IPS DF 6.9 (cell line): ENCODE results near the gene LMNTD2.

Experiments used
- DNase-seq: peaks from one replicate; pipeline ENCODE4 v3.0.0-alpha.2; 2013; ENCODE audit warnings: low read depth, low spot score
- H3K27ac ChIP-seq: one replicate; pipeline ENCODE4 v1.5.1; 2013; ENCODE audit warnings: low read length, control low read depth
- H3K27me3 ChIP-seq: 2 replicates; pipeline ENCODE4 v1.6.1; 2013; ENCODE audit warnings: mild to moderate bottlenecking, low read length; ENCODE audit not compliant: control insufficient read depth, insufficient read depth
- H3K36me3 ChIP-seq: 2 replicates; pipeline ENCODE4 v1.6.1; 2013; ENCODE audit warnings: low read length; ENCODE audit not compliant: control insufficient read depth, insufficient read depth
- H3K4me1 ChIP-seq: 2 replicates; pipeline ENCODE4 v1.6.1; 2013; ENCODE audit warnings: low read length; ENCODE audit not compliant: control insufficient read depth, insufficient read depth
- H3K4me3 ChIP-seq: 2 replicates; pipeline ENCODE4 v1.5.1; 2013; ENCODE audit warnings: mild to moderate bottlenecking, low read length
- H3K9me3 ChIP-seq: 2 replicates; pipeline ENCODE4 v1.6.1; 2013; ENCODE audit warnings: low read length, inconsistent platforms; ENCODE audit not compliant: control insufficient read depth, insufficient read depth
- WGBS: extraction: QIAGEN DNeasy Blood & Tissue Kit; methylation state at CpG from one replicate; pipeline ENCODE4 v1.1.7; 2013; ENCODE audit warnings: mixed read lengths, missing lambda C conversion rate; ENCODE audit not compliant: insufficient read length, insufficient coverage; 5-methylcytosine and 5-hydroxymethylcytosine counted together

LMNTD2 gene

DNA sequence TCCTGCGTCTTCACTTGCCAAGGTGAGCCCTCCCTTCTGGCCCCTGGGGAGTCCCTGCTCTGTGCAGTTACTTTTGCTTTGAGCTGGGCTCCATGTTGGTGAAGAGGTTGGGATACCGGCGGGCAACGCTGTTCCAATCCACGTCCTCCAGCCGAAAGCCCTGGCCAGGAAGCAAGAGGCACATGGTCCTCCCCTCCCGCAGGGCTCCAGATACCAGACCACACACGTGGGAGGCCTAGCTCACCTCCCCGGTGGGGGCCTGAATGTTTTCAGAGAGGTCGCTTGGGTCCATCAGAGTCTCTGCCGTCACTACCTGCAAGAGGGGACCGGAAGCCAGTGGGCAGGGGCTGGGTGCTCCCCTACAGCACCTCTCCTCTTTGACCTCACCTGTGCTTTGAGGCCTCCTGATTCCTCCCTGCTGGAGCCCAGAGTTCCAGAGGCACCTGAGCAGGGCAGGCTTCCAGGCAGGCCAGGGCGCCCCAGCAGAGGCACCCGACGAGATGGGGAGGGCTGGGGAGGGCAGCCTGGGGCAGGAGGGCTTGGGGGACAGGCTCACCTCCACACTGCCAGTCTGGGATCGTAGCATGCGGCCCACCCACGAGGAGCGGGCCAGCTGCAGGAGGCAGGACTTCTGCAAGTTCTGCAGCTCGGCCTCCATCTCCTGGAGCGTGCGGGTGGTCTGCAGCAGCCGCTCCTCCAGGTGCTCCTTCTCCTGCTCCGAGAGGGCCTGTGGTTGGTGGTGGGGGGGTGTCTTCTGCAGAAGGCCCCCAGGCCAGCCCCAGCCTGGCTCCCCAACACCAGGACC lies 3.0 kb downstream of the LMNTD2 start:
- no peak overlapping the region for H3K4me3 ChIP-seq
- H3K4me1 ChIP-seq, result peaks cover 14% of the 10 kb centered on the region
- peaks cover 13% of the 10 kb centered on the region; the same call in 1 of the 2 replicates for H3K27me3 ChIP-seq
- H3K9me3 ChIP-seq, result no peaks in the 10 kb centered on the region
- DNase-seq, result no peak
- no peak overlapping the region for H3K27ac ChIP-seq
- H3K36me3 ChIP-seq, result no peaks in the 10 kb centered on the region
- WGBS, result no CpG with 5 or more reads among the region's 24 CpGs

DNA sequence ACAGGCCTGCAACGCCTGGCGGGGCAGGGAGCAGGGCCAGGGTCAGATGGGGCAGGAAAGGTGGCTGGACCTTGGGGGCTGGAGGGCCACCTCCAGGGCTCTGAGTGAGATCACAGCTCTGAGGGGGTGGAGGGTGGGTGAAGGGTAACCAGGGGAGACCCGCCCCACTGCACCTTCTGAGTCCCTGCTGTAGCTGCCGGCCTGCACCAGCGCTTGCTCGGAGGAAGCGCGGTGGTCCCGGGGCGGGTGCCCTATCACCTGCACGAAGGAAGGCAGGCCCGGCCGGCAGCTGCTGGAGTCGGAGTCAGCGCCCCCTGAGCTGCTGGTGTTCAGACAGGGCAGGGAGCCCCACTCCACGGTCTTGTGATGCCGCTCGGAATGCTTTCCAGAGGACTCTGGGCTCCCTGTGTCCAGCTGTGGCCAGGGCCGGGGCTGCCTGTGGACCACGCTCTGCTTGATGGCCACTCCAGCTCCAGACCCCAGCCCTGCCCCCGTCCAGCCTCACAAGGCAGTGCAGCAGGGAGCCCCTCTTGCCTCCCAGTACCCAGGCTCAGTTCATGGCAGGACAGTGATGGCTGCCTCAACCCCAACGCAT lies 3.8 kb downstream of the LMNTD2 start:
- no CpG with 5 or more reads among the region's 22 CpGs for WGBS
- Histone ChIP-seq H3K27ac (no peak overlapping the region), H3K27me3 (peaks cover 13% of the 10 kb centered on the region; the same call in 1 of the 2 replicates), H3K9me3 (no peaks in the 10 kb centered on the region), H3K4me1 (peaks cover 13% of the 10 kb centered on the region), H3K36me3 (no peaks in the 10 kb centered on the region), H3K4me3 (peak overlapping the region; percentile 54; the same call in 1 of the 2 replicates)
- no peak for DNase-seq

DNA sequence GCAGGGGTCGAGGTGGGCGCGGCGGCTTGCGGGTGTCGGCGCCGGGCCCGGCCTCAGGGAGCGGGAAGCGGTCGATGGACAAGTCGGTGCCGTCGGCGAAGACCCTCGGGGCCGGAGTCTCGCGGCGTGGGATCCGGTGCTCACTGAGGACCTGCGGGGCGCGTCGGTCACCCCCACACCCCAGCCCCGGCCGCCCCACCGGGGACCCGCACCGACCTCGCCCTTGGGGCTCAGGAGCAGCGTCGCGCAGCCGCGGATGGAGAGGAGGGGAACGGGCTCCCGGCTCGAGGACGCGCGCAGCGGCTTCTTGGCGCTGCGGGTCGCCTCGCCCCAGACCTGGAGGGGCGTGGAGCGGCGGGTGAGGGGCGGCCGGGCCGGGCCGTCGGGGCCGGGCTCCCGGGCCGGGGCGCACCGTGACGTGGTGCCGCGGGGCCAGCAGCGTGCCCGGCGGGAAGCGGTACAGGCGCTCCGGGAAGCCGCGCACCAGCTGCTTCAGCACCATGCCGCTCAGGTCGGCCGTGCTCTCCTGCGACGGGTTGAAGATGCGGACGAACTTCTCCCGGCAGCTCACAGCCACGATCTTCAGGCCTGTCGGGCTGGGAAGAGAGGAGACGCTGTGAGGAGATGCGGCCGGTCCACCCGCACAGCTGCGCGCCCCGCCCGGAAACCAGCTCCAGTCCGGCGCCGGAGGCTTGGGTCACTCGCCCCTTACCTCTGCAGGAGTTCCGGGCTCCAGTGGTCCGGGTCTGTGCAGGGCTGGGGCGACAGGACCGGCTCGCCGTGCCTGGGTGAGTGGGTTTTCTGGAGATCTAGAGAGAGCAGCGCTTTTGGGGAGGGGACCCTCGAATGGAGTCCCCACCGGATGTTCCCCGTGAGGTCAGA lies 4.5 kb downstream of the LMNTD2 start:
- Histone ChIP-seq H3K27me3 (peaks cover 13% of the 10 kb centered on the region; the same call in 1 of the 2 replicates), H3K36me3 (no peaks in the 10 kb centered on the region), H3K4me1 (peaks cover 10% of the 10 kb centered on the region), H3K4me3 (peak overlapping the region; percentile 54; the same call in 1 of the 2 replicates), H3K9me3 (no peaks in the 10 kb centered on the region), H3K27ac (no peak overlapping the region)
- no peak for DNase-seq
- no CpG with 5 or more reads among the region's 104 CpGs for WGBS

DNA sequence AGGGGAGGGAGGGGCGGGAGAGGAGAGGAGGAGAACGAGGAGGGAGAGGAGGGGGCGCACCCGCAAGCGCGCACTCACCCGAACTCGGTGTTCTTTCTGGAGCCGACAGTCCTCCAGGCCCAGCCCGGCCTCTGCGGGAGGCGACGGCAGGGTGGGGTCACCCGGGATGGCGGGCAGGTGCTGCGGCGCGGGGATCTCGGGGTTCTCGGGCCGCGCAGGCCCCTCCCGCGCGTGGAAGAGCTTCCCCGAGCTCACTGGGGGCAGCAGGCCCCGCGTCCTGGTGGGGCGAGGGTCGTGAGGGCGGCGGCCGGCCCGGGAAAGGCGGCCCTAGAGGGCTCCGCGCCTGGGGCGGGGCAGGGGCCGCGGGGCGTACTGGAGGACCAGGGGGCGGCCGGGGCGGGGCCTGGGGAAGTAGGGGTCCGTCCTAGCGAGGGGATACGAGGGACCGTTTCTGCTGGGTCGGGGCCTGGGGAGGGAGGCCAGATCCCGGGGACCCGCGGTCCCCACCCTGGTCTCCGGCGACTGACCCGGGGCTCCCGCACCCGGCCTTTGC lies 5.2 kb downstream of the LMNTD2 start:
- Histone ChIP-seq H3K36me3 (no peaks in the 10 kb centered on the region), H3K27me3 (peaks cover 13% of the 10 kb centered on the region; the same call in 1 of the 2 replicates), H3K4me3 (peak overlapping the region; percentile 54; the same call in 1 of the 2 replicates), H3K9me3 (no peaks in the 10 kb centered on the region), H3K27ac (no peak overlapping the region), H3K4me1 (peaks cover 10% of the 10 kb centered on the region)
- no CpG with 5 or more reads among the region's 57 CpGs for WGBS
- DNase-seq, result no peak

DNA sequence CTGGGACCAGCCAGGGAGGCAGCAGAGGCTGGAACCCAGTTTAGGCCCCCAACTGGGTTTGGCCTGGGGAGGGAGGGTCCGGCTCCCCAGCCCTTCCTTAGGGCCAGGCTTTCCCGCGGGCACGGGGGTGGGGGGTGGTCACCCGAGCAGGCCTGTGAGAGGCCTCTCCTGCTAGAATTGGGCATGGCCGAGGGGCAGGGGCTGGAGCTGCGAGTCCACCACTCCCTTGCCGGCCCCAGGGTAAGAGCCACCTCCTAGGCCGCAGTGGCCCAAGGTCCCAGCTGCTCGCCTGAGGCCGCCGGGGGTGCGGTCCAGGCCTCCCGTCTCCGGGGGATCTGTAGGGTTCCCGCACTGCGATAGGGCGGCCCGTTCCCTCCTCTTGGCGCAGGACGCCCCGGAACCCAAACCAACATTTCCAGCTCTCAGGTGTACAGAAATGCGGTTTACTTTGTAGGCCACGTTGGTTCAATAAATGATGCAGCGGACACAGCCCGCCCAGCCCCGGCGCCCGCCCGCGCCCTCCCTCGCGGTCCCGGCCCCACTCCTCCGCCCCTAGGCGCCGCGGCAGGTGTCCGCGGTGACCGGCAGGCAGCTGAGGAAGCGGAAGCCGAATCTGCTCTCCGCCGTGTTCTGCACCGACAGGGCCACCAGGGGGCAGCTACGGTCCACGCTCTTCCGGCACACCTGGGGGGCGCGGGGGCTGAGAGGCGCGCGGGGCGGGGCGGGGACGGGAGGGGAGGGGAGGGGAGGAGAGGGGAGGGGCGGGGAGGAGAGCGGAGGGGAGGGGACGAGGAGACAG lies 5.9 kb downstream of the LMNTD2 start:
- H3K27ac ChIP-seq, result no peak overlapping the region
- peaks cover 8% of the 10 kb centered on the region for H3K4me1 ChIP-seq
- no peaks in the 10 kb centered on the region for H3K9me3 ChIP-seq
- peak; percentile 88 for DNase-seq
- peak overlapping the region; percentile 21; the same call in 1 of the 2 replicates for H3K4me3 ChIP-seq
- H3K36me3 ChIP-seq, result no peaks in the 10 kb centered on the region
- H3K27me3 ChIP-seq, result peaks cover 13% of the 10 kb centered on the region; the same call in 1 of the 2 replicates
- WGBS, result no CpG with 5 or more reads among the region's 60 CpGs

DNA sequence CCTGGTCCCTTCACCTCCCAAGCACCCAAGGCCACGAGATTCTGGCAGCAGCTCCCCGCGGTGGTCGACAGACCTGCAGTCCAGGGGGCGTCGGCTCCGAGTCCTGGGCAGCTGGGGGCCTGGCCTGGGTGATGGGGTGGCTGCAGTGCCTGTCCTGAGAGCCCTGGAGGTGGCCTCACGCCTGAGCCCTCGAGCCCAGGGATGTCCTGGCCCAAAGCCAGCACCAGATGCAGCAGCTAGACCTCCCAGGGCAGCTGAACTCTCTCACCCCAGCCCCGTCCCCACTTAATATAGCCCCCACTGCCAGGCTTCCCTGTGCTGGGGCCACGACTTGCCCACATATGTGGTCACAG lies 6.6 kb downstream of the LMNTD2 start:
- no CpG with 5 or more reads among the region's 11 CpGs for WGBS
- Histone ChIP-seq H3K36me3 (no peaks in the 10 kb centered on the region), H3K4me1 (peaks cover 5% of the 10 kb centered on the region; the same call in 1 of the 2 replicates), H3K4me3 (no peak overlapping the region), H3K27me3 (peaks cover 13% of the 10 kb centered on the region; the same call in 1 of the 2 replicates), H3K9me3 (no peaks in the 10 kb centered on the region), H3K27ac (no peak overlapping the region)
- DNase-seq, result no peak

DNA sequence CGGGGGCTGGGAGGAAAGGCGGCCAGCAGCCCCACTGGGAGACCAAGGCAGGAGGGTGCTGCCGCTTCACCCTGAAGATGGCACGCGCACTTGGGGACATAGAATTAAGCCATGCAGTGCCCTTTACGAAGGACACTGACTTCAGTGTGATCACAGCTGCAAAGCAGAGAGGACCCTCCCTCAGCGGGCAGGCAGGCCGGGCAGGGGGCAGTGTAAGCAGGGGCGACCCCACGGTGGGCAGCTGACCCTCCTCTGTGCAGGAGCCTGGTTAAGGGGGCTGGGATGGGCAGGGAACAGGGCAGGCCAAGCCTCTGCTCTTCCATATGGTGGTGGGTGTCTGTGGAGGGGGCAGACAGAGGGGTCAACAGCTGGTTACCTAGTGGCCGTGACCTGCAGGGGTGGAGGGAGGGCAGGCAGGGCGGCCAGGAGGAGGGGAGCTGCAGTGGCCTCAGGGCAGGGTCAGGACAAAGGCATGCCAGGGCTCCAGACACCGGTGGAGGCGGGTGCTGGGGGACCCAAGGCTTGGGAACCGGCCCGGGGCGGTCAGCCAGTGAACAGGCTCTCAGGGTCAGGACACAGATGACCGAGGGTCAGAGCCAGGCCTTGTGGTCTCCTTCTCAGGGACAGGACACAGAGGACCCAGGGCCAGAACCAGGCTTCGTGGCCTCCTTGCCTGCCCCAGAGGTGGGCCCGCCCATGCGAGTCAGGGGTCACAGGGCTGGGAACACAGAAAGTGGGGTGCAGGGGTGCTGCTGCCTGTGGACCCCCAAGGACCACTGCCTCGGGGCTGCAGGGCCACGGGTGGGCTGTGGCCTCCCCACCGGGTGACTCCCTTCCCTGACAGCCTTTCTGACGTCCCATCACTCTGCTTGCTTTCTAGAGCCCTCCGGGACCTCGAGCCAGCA lies 7.2 kb downstream of the LMNTD2 start:
- H3K27ac ChIP-seq, result no peak overlapping the region

DNA sequence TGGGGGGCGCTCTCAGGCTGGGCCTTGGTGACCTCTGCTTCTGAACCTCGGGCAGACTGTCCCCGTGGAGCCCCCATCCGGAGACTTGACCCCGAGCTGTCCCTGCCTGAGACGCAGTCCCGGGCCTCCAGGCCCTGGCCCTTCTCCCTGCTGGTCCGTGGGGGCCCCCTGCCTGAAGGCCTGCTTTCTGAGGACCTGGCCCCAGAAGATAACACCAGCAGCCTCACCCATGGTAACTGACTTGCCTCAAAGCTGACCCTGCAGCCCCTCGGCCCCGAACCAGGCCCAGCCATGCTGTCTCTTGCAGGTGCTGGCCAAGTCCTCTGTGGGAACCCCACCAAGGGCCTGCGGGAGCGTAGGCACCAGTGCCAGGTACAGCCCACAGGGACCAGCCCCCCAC lies 8.9 kb downstream of the LMNTD2 start:
- Histone ChIP-seq H3K4me1 (peaks cover 5% of the 10 kb centered on the region; the same call in 1 of the 2 replicates), H3K9me3 (no peaks in the 10 kb centered on the region), H3K27me3 (peaks cover 6% of the 10 kb centered on the region; the same call in 1 of the 2 replicates), H3K4me3 (no peak overlapping the region), H3K36me3 (no peaks in the 10 kb centered on the region), H3K27ac (no peak overlapping the region)
- DNase-seq, result no peak
- no CpG with 5 or more reads among the region's 12 CpGs for WGBS

More for the DNA sequence above, 7.2 kb downstream of the LMNTD2 start:
- Histone ChIP-seq H3K36me3 (no peaks in the 10 kb centered on the region), H3K27me3 (peaks cover 13% of the 10 kb centered on the region; the same call in 1 of the 2 replicates), H3K4me3 (no peak overlapping the region), H3K4me1 (peaks cover 5% of the 10 kb centered on the region; the same call in 1 of the 2 replicates), H3K9me3 (no peaks in the 10 kb centered on the region)
- no peak for DNase-seq
- no CpG with 5 or more reads among the region's 27 CpGs for WGBS

DNA sequence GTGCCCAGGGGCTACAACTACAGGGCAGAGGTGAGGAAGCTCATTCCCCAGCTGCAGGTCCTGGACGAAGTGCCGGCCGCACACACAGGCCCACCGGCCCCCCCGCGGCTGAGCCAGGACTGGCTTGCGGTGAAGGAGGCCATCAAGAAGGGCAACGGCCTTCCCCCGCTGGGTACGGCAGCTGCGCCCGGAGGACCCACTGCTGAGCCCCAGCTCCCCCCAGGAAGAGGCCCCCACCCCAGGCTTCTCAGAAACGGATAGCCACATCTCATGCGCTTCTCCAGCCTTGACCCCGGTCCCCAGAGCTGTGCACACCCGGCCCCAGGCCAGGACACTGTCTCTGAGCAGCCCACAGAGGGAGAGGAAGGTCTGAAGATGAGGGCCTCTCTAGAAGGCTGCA lies 9.4 kb downstream of the LMNTD2 start:
- H3K4me3 ChIP-seq, result no peak overlapping the region
- H3K36me3 ChIP-seq, result no peaks in the 10 kb centered on the region
- peaks cover 2% of the 10 kb centered on the region; the same call in 1 of the 2 replicates for H3K4me1 ChIP-seq
- WGBS, result no CpG with 5 or more reads among the region's 16 CpGs
- H3K27me3 ChIP-seq, result peaks cover 1% of the 10 kb centered on the region; the same call in 1 of the 2 replicates
- no peaks in the 10 kb centered on the region for H3K9me3 ChIP-seq
- no peak for DNase-seq
- H3K27ac ChIP-seq, result no peak overlapping the region
